ENCODE measurements around the gene GAP43.

The GAP43 gene

DNA sequence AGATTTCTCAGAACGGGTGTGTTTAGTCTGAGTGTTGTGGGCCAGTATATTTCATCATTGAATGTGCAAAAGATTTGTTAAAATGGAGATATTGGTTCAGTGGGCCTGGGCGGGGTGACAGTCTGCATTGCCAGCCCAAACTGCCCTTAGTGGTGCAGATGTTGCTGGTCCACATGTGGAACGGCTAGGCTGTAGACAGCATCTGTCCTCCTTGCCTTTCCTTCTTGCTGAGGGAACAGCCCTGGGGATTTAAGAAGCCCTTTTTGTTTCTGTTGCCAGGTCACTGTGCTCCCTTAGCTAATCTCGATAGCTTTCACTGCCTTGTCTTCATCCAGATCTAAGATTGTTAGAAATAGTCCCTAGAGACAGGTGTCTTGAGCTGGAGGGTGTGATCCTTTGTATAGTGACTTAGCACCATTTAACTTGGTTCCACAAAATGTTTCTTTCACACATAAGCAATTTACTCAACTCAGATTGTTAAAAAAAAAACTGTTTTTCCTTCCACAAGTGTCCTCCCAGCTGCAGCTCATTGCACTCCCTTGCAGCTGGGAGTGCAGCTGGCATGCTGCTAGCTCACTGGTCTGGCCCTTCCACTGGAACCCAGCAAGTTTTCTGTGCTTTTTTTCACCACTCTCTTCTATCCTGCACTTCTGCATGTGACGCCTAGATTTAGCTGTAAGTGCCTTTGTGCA, 37.5 kb downstream of the GAP43 start:
- H3K4me3 ChIP-seq (ENCODE audit: low read depth, low read length) = no peak overlapping the region
- H3K4me1 ChIP-seq (ENCODE audit: control insufficient read depth, insufficient read depth, low read length, unreplicated experiment) = peaks cover 34% of the 10 kb centered on the region
- H3K36me3 ChIP-seq (ENCODE audit: insufficient read depth, low read length) = no peaks in the 10 kb centered on the region
- H3K27ac ChIP-seq (ENCODE audit: low read depth, low read length) = no peak overlapping the region
- no peaks in the 10 kb centered on the region for H3K79me2 ChIP-seq (ENCODE audit: control insufficient read depth, insufficient read depth, low read length, unreplicated experiment)
- no peak overlapping the region for H2AFZ ChIP-seq (ENCODE audit: low read length, unreplicated experiment)
- no peaks in the 10 kb centered on the region for H3K27me3 ChIP-seq (ENCODE audit: insufficient read depth, low read length)

DNA sequence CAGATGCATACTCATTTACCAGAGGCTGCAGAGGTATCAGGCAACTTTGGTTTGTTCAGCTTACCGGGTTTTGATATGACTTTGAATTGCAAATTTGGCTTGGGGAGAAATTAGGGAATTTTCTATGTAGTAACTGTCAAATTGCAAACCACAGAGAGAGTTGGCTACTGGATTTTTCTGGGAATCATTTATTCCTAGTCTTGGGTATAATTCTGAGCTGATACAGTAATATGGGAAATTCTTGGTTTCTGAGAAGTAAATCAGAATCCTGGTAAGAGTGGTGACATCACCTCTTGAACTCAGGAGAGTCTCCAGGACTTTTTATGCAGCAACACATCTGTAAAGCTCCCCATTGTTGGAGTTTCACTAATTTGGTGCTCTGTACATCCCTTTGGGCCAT, 39.0 kb downstream of the GAP43 start:
- Histone ChIP-seq H3K27ac (ENCODE audit: low read depth, low read length) (no peak overlapping the region), H3K27me3 (ENCODE audit: insufficient read depth, low read length) (no peaks in the 10 kb centered on the region), H3K4me3 (ENCODE audit: low read depth, low read length) (no peak overlapping the region), H3K4me1 (ENCODE audit: control insufficient read depth, insufficient read depth, low read length, unreplicated experiment) (peaks cover 40% of the 10 kb centered on the region), H3K79me2 (ENCODE audit: control insufficient read depth, insufficient read depth, low read length, unreplicated experiment) (no peaks in the 10 kb centered on the region), H2AFZ (ENCODE audit: low read length, unreplicated experiment) (no peak overlapping the region), H3K36me3 (ENCODE audit: insufficient read depth, low read length) (no peaks in the 10 kb centered on the region)

DNA sequence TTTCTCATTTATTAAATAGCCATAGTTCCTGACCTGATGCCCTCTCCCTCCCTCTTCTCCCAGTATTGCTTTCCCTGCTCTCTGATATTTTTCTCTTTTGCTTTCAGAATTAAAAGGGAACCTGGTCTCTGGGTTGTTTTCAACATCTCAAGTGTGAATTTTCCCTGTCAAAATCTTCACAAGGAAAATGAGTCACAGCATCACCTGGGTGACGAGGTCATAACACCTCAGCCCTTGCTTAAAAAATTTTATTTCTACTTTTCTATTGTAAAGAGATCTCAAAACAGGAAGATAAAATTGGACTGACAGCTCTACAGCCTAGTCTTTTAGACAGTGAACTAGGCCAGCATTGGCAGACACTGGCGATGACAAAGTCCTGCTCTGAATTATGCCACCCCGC, 40.1 kb downstream of the GAP43 start:
- Histone ChIP-seq H3K27ac (ENCODE audit: low read depth, low read length) (no peak overlapping the region), H3K36me3 (ENCODE audit: insufficient read depth, low read length) (no peaks in the 10 kb centered on the region), H3K79me2 (ENCODE audit: control insufficient read depth, insufficient read depth, low read length, unreplicated experiment) (no peaks in the 10 kb centered on the region), H3K4me1 (ENCODE audit: control insufficient read depth, insufficient read depth, low read length, unreplicated experiment) (peaks cover 40% of the 10 kb centered on the region), H2AFZ (ENCODE audit: low read length, unreplicated experiment) (no peak overlapping the region), H3K4me3 (ENCODE audit: low read depth, low read length) (no peak overlapping the region), H3K27me3 (ENCODE audit: insufficient read depth, low read length) (no peaks in the 10 kb centered on the region)

DNA sequence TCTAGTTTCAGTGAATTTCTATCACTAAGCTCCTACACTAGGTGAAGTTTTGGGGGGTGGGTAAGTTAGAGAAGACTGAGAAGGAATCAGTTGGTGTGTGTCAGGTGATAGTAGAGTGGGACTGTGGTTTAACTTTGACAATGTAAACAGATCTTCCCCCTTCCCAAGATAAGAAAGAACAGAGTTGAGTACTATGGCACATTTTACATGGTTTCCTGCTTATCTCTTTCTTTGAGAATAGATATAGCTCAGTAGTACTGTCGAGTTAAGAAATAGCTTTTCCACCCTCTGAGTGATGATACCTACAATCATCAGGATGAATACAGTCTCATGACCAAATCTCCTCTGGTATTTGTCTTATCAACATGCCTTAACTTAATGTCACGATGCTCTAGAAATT, 42.8 kb downstream of the GAP43 start:
- H3K27me3 ChIP-seq (ENCODE audit: insufficient read depth, low read length) = no peaks in the 10 kb centered on the region

DNA sequence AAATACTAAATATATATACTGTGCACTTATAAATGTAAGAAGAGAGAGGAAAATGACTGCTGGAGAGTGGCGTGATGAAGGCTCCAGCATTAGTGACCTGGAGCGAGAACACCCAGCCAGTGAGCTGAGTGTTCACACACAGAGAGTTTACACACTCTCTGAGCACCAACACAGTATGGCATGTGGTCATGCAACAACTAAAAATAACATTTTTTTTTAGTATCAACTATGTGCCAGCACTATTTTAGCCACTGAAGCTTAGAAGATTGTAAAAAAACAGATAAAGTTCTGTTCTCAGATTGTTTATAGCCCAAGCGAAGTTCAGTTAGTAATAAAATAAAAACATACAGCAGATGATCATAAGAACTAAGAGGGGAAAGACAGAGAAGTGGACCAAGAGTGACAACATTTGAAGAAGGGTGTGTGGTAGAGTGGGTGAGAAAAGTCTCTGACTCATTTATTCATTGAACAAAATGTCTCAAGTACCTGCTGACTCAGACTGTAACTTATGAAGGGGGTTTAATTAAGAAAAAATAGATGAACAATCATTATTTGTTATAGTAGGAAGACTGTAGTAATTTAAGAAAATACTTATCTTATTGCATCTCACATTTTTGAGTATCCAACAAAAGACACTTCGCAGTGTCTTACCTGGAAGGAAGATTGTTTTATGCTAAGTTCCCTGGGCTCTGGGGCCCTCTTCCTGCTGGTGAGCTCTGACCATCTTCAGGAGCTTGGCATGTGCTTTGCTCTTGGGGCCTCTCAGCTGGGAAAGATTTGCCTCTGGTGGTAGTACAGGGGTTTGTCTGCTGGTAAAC, 43.8 kb downstream of the GAP43 start:
- Histone ChIP-seq H2AFZ (ENCODE audit: low read length, unreplicated experiment) (peak overlapping the region; percentile 50), H3K4me3 (ENCODE audit: low read depth, low read length) (no peak overlapping the region), H3K27ac (ENCODE audit: low read depth, low read length) (peak overlapping the region; percentile 50), H3K79me2 (ENCODE audit: control insufficient read depth, insufficient read depth, low read length, unreplicated experiment) (no peaks in the 10 kb centered on the region), H3K27me3 (ENCODE audit: insufficient read depth, low read length) (no peaks in the 10 kb centered on the region), H3K4me1 (ENCODE audit: control insufficient read depth, insufficient read depth, low read length, unreplicated experiment) (peaks cover 28% of the 10 kb centered on the region), H3K36me3 (ENCODE audit: insufficient read depth, low read length) (no peaks in the 10 kb centered on the region)

More for the DNA sequence above, 42.8 kb downstream of the GAP43 start:
- Histone ChIP-seq H3K27ac (ENCODE audit: low read depth, low read length) (no peak overlapping the region), H3K4me1 (ENCODE audit: control insufficient read depth, insufficient read depth, low read length, unreplicated experiment) (peaks cover 21% of the 10 kb centered on the region), H3K79me2 (ENCODE audit: control insufficient read depth, insufficient read depth, low read length, unreplicated experiment) (no peaks in the 10 kb centered on the region), H3K4me3 (ENCODE audit: low read depth, low read length) (no peak overlapping the region), H3K36me3 (ENCODE audit: insufficient read depth, low read length) (no peaks in the 10 kb centered on the region), H2AFZ (ENCODE audit: low read length, unreplicated experiment) (no peak overlapping the region)

DNA sequence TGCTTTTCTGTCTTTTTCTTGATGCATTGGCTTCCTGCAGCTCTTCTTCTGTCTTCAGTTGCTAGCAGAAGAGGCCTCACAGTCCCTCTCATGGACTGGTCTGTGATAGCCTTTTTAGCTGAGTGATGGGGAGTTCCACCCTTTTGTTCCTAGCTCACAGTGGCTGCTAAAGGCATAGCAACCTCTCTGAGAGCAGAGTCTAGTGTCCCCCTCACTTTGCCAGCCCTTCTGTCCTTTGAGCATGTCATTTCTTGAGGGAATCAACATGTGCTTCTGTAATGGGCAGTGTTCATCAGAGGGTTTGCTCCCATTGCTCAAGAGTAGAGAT, 44.4 kb downstream of the GAP43 start:
- H3K27ac ChIP-seq (ENCODE audit: low read depth, low read length) = peak overlapping the region; percentile 50; the same call in 1 of the 2 replicates
- no peaks in the 10 kb centered on the region for H3K79me2 ChIP-seq (ENCODE audit: control insufficient read depth, insufficient read depth, low read length, unreplicated experiment)
- H3K4me3 ChIP-seq (ENCODE audit: low read depth, low read length) = no peak overlapping the region
- no peak overlapping the region for H2AFZ ChIP-seq (ENCODE audit: low read length, unreplicated experiment)
- H3K36me3 ChIP-seq (ENCODE audit: insufficient read depth, low read length) = no peaks in the 10 kb centered on the region
- peaks cover 28% of the 10 kb centered on the region for H3K4me1 ChIP-seq (ENCODE audit: control insufficient read depth, insufficient read depth, low read length, unreplicated experiment)
- H3K27me3 ChIP-seq (ENCODE audit: insufficient read depth, low read length) = no peaks in the 10 kb centered on the region

DNA sequence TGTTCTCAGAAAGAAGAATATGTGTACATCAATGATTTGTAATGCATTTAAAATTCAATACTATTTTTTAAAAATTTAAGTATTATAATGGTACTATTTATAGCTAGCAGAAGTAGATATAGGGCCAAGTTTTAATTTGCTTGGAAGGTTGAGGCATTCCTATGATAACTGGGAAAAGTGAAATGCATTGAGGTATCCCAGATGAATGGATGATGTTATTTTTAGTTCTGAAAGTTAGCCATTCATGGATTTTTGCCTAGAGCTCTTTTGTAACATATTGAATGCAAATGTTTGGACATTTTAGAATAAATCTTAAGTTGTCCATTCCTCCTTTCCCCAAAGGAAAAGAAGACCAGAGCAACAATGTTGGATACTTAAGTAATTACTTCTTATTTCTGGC, 47.6 kb downstream of the GAP43 start:
- Histone ChIP-seq H3K27me3 (ENCODE audit: insufficient read depth, low read length) (no peaks in the 10 kb centered on the region), H3K79me2 (ENCODE audit: control insufficient read depth, insufficient read depth, low read length, unreplicated experiment) (no peaks in the 10 kb centered on the region), H3K27ac (ENCODE audit: low read depth, low read length) (no peak overlapping the region), H2AFZ (ENCODE audit: low read length, unreplicated experiment) (no peak overlapping the region), H3K36me3 (ENCODE audit: insufficient read depth, low read length) (no peaks in the 10 kb centered on the region), H3K4me1 (ENCODE audit: control insufficient read depth, insufficient read depth, low read length, unreplicated experiment) (peaks cover 27% of the 10 kb centered on the region), H3K4me3 (ENCODE audit: low read depth, low read length) (no peak overlapping the region)

GRCh38 chr3:115671761-115672455, 48.6 kb downstream of the GAP43 start:
- Histone ChIP-seq H3K27ac (ENCODE audit: low read depth, low read length) (no peak overlapping the region), H3K36me3 (ENCODE audit: insufficient read depth, low read length) (no peaks in the 10 kb centered on the region), H2AFZ (ENCODE audit: low read length, unreplicated experiment) (peak overlapping the region; percentile 88), H3K79me2 (ENCODE audit: control insufficient read depth, insufficient read depth, low read length, unreplicated experiment) (no peaks in the 10 kb centered on the region), H3K27me3 (ENCODE audit: insufficient read depth, low read length) (no peaks in the 10 kb centered on the region), H3K4me3 (ENCODE audit: low read depth, low read length) (peak overlapping the region; percentile 60), H3K4me1 (ENCODE audit: control insufficient read depth, insufficient read depth, low read length, unreplicated experiment) (peaks cover 17% of the 10 kb centered on the region)

- H3K4me1 ChIP-seq (ENCODE audit: control insufficient read depth, insufficient read depth, low read length, unreplicated experiment) = peaks cover 6% of the 10 kb centered on the region
- H3K36me3 ChIP-seq (ENCODE audit: insufficient read depth, low read length) = no peaks in the 10 kb centered on the region
- H2AFZ ChIP-seq (ENCODE audit: low read length, unreplicated experiment) = no peak overlapping the region
- no peaks in the 10 kb centered on the region for H3K27me3 ChIP-seq (ENCODE audit: insufficient read depth, low read length)
- H3K27ac ChIP-seq (ENCODE audit: low read depth, low read length) = no peak overlapping the region
- no peak overlapping the region for H3K4me3 ChIP-seq (ENCODE audit: low read depth, low read length)
- H3K79me2 ChIP-seq (ENCODE audit: control insufficient read depth, insufficient read depth, low read length, unreplicated experiment) = no peaks in the 10 kb centered on the region
Observed at GRCh38 chr3:115673881-115674280, 50.6 kb downstream of the GAP43 start.

DNA sequence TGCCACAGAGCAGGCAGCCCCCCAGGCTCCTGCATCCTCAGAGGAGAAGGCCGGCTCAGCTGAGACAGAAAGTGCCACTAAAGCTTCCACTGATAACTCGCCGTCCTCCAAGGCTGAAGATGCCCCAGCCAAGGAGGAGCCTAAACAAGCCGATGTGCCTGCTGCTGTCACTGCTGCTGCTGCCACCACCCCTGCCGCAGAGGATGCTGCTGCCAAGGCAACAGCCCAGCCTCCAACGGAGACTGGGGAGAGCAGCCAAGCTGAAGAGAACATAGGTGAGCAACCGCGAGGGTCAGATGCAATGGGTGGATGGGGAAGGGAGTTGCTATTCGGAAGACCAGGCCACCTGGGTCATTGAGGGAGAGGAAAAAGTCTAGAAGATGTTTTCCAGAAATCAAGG, 53.0 kb downstream of the GAP43 start:
- Histone ChIP-seq H3K79me2 (ENCODE audit: control insufficient read depth, insufficient read depth, low read length, unreplicated experiment) (no peaks in the 10 kb centered on the region), H3K4me1 (ENCODE audit: control insufficient read depth, insufficient read depth, low read length, unreplicated experiment) (peaks cover 6% of the 10 kb centered on the region), H3K36me3 (ENCODE audit: insufficient read depth, low read length) (no peaks in the 10 kb centered on the region), H3K27me3 (ENCODE audit: insufficient read depth, low read length) (no peaks in the 10 kb centered on the region), H2AFZ (ENCODE audit: low read length, unreplicated experiment) (no peak overlapping the region), H3K27ac (ENCODE audit: low read depth, low read length) (no peak overlapping the region), H3K4me3 (ENCODE audit: low read depth, low read length) (no peak overlapping the region)

All from ACC112 (cell line).